Gastroesophageal sphincter (tissue), 4 donors: Measurements from ENCODE around the gene ISG20L2. TPM values are rescaled to one million over a fixed set of nuclear protein-coding genes. Genes with fewer than 3 reads are reported as not detected.
A peak's percentile ranks its signal among the peaks of the same experiment; 100 is the strongest.

Experiments
- ATAC-seq: fragments of 150-250 bp; one replicate; pipeline ENCODE4 v1.9.1; 2016; ENCODE audit warnings: mild to moderate bottlenecking, moderate library complexity
- H3K27ac ChIP-seq, 4 donors: fragments of 200-600 bp; sonication (generic) in 3 of 4; 1 replicate in 3 of 4; 2 replicates in 1 of 4; pipeline ENCODE4 v1.5.1; 2016 to 2019
- H3K27me3 ChIP-seq: fragments of 200-600 bp; sonication (generic); one replicate; pipeline ENCODE4 v1.5.1; 2019
- H3K36me3 ChIP-seq, 2 donors: fragments of 200-600 bp; sonication (generic); one replicate each; pipeline ENCODE4 v1.5.1; 2019; ENCODE audit warnings: control low read depth in 1 of 2
- H3K4me1 ChIP-seq, 3 donors: fragments of 200-600 bp; sonication (generic); 1 replicate in 2 of 3; 2 replicates in 1 of 3; pipeline ENCODE4 v1.5.1; 2016 to 2019; ENCODE audit warnings: control low read depth in 2 of 3
- H3K4me3 ChIP-seq, 2 donors: fragments of 200-600 bp; sonication (generic); one replicate each; pipeline ENCODE4 v1.5.1; 2019; ENCODE audit warnings: mild to moderate bottlenecking in 1 of 2, moderate library complexity in 1 of 2
- H3K9me3 ChIP-seq, 3 donors: fragments of 200-600 bp; sonication (generic); one replicate each; pipeline ENCODE4 v1.5.1; 2017 to 2019; ENCODE audit warnings: control low read depth in 2 of 3
- EP300 ChIP-seq: sonication (generic); formaldehyde crosslinking; IDR thresholded peaks from one replicate; pipeline ENCODE4 v1.6.1; 2017; ENCODE audit warnings: antibody characterized with exemption, mild to moderate bottlenecking
- POLR2A ChIP-seq, 2 donors: fragments of 450-650 bp; IDR thresholded peaks; one replicate each; pipeline ENCODE4 v1.6.1; 2017; ENCODE audit warnings: antibody characterized with exemption in 2 of 2, mild to moderate bottlenecking in 2 of 2, moderate library complexity in 1 of 2
- POLR2AphosphoS5 ChIP-seq: sonication (generic); formaldehyde crosslinking; IDR thresholded peaks from one replicate; pipeline ENCODE4 v1.6.1; 2017; ENCODE audit warnings: antibody characterized with exemption
- WGBS, 2 donors: methylation state at CpG; one replicate each; pipeline ENCODE4 v1.1.5; 2018; ENCODE audit warnings: low coverage in 1 of 2; 5-methylcytosine and 5-hydroxymethylcytosine counted together
- total RNA-seq, 4 donors: library from RNA; depleted of rRNA; stranded (reverse); fragments of >200 nt; gene quantifications; one replicate each; pipeline ENCODE4 v1.1.0, GENCODE V29; 2016
- TF ChIP-seq, protein P1 (sequence below), 4 experiments: fragments of 200-600 bp in 2 of 4; fragments of 450-650 bp in 2 of 4; sonication (generic) in 1 of 4; IDR thresholded peaks; one replicate each; pipeline ENCODE4 v1.5.1; 2017 to 2019; ENCODE audit warnings: antibody characterized with exemption in 4 of 4, mild to moderate bottlenecking in 2 of 4, moderate library complexity in 2 of 4

Gene ISG20L2, protein sequence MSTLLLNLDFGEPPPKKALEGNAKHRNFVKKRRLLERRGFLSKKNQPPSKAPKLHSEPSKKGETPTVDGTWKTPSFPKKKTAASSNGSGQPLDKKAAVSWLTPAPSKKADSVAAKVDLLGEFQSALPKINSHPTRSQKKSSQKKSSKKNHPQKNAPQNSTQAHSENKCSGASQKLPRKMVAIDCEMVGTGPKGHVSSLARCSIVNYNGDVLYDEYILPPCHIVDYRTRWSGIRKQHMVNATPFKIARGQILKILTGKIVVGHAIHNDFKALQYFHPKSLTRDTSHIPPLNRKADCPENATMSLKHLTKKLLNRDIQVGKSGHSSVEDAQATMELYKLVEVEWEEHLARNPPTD
- 10 to 100 TPM; 14.5 to 18.4 (median 17.0) TPM for total RNA-seq

- no peaks in the 10 kb centered on the region for H3K9me3 ChIP-seq
- peak within 1 kb of the TSS; percentile 98 to 99 (median 98) for H3K27ac ChIP-seq
- no peak for TF ChIP-seq EP300
- peak; percentile 40 to 66 for TF ChIP-seq POLR2A (IDR thresholded peaks at IDR 0.05)
- peak; percentile 76 for TF ChIP-seq POLR2AphosphoS5
- peaks cover 15 to 55% (median 36%) of the 10 kb centered on the region in 3 donors for H3K4me1 ChIP-seq
- peaks cover 0 to 34% of the 10 kb centered on the region in 2 donors for H3K36me3 ChIP-seq
- peak; percentile 98 for ATAC-seq
- 0 to 5% methylated on average over 8 to 26 of the region's 57 CpGs for WGBS, 2 donors
- no peaks in the 10 kb centered on the region for H3K27me3 ChIP-seq
- H3K4me3 ChIP-seq, result peak within 1 kb of the TSS; percentile 85 to 87
Measured at GRCh38 chr1:156728599-156729462, at the start of gene ISG20L2. ISG20L2 (minus strand) TSS chr1:156728766; CDS start chr1:156727652, 1,114 bp downstream.

DNA sequence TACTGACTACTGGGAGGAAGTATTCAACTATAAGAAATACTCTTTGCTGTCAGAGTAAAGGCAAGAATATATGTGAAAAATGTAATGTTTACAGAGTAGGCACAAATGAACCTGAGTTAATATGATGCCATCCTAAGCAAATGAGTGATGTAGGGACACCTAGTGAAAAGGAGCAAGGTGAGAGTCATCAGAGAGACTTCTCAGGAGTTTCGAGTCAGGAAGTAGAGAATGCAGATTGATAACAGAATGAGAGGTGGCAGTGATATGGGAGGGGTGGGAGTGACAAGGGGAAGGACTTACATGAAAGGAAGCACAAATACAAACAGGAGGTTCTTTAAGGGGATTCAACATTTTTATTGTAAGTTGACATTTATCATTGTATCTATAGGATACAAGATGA is 49.0 kb upstream of the ISG20L2 start:
- TF ChIP-seq, protein P1, sequence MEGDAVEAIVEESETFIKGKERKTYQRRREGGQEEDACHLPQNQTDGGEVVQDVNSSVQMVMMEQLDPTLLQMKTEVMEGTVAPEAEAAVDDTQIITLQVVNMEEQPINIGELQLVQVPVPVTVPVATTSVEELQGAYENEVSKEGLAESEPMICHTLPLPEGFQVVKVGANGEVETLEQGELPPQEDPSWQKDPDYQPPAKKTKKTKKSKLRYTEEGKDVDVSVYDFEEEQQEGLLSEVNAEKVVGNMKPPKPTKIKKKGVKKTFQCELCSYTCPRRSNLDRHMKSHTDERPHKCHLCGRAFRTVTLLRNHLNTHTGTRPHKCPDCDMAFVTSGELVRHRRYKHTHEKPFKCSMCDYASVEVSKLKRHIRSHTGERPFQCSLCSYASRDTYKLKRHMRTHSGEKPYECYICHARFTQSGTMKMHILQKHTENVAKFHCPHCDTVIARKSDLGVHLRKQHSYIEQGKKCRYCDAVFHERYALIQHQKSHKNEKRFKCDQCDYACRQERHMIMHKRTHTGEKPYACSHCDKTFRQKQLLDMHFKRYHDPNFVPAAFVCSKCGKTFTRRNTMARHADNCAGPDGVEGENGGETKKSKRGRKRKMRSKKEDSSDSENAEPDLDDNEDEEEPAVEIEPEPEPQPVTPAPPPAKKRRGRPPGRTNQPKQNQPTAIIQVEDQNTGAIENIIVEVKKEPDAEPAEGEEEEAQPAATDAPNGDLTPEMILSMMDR (IDR thresholded peaks at IDR 0.05), result no peak
- H3K27ac ChIP-seq, result no peak overlapping the region
- WGBS, 2 donors, result 15 to 20% methylated on average over 1 of the region's 1 CpG

GRCh38 chr1:156776942-156777341 is 48.4 kb upstream of the ISG20L2 start:
- Histone ChIP-seq H3K9me3 (no peaks in the 10 kb centered on the region), H3K4me1 (peaks cover 0 to 65% (median 5%) of the 10 kb centered on the region in 3 donors), H3K27me3 (no peaks in the 10 kb centered on the region), H3K27ac (no peak overlapping the region), H3K36me3 (peaks cover 0 to 6% of the 10 kb centered on the region in 2 donors), H3K4me3 (no peak overlapping the region)
- WGBS, 2 donors, result 38 to 55% methylated on average over 3 to 4 of the region's 4 CpGs
- TF ChIP-seq POLR2A (IDR thresholded peaks at IDR 0.05), result no peak
- TF ChIP-seq POLR2AphosphoS5, result no peak
- TF ChIP-seq, protein P1 (IDR thresholded peaks at IDR 0.05), result no peak
- no peak for TF ChIP-seq EP300
- ATAC-seq, result no peak

More for the DNA sequence above, 49.0 kb upstream of the ISG20L2 start:
- Histone ChIP-seq H3K4me3 (no peak overlapping the region), H3K9me3 (no peaks in the 10 kb centered on the region), H3K27me3 (no peaks in the 10 kb centered on the region), H3K4me1 (peaks cover 0 to 63% (median 3%) of the 10 kb centered on the region in 3 donors), H3K36me3 (peaks cover 0 to 8% of the 10 kb centered on the region in 2 donors)
- no peak for ATAC-seq

DNA sequence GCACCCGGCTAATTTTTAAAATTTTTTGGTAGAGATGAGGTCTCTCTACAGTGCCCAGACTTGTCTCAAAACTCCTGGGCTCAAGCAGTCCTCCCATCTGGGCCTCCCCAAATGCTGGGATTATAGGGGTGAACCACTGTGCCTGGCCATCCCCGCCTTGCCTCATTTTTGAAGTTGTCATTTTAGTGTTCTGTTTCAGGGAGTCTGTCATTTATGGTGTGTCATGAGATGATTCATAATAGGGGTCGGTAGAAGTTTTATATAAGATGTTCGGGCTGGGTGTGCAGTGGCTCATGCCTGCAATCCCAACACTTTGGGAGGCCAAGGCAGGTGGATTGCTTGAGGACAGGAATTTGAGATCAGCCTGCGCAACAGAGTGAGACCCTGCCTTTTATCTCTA is 47.2 kb upstream of the ISG20L2 start:
- Histone ChIP-seq H3K36me3 (peaks cover 0 to 13% of the 10 kb centered on the region in 2 donors), H3K4me1 (peaks cover 0 to 67% (median 14%) of the 10 kb centered on the region in 3 donors), H3K9me3 (no peaks in the 10 kb centered on the region), H3K27ac (no peak overlapping the region), H3K27me3 (no peaks in the 10 kb centered on the region), H3K4me3 (no peak overlapping the region)
- no peak for TF ChIP-seq EP300
- TF ChIP-seq POLR2A (IDR thresholded peaks at IDR 0.05), result no peak
- TF ChIP-seq, protein P1 (IDR thresholded peaks at IDR 0.05), result no peak
- TF ChIP-seq POLR2AphosphoS5, result no peak
- no peak for ATAC-seq
- WGBS, 2 donors, result 85 to 100% methylated on average over 2 to 5 of the region's 5 CpGs

- Histone ChIP-seq H3K27ac (no peak overlapping the region), H3K4me3 (no peak overlapping the region), H3K4me1 (peaks cover 0 to 89% (median 32%) of the 10 kb centered on the region in 3 donors), H3K36me3 (peaks cover 0 to 20% of the 10 kb centered on the region in 2 donors), H3K9me3 (no peaks in the 10 kb centered on the region), H3K27me3 (no peaks in the 10 kb centered on the region)
- ATAC-seq, result no peak
- no peak for TF ChIP-seq POLR2AphosphoS5
- no peak for TF ChIP-seq POLR2A (IDR thresholded peaks at IDR 0.05)
- 82 to 93% methylated on average over 3 of the region's 3 CpGs for WGBS, 2 donors
Measured at GRCh38 chr1:156773607-156774006, 45.0 kb upstream of the ISG20L2 start.
